H9 (cell line): ENCODE results near the gene CLTCL1. TPM values are rescaled to one million over a fixed set of nuclear protein-coding genes. Genes with fewer than 3 reads are reported as not detected.

Source experiments
- DNase-seq: peaks from one replicate; pipeline ENCODE4 v3.0.0-alpha.2; 2017
- H2AFZ ChIP-seq: one replicate; pipeline ENCODE4 v1.6.1; 2013; ENCODE audit warnings: mild to moderate bottlenecking, low read length, control low read depth, moderate library complexity
- H2AK5ac ChIP-seq: 2 replicates; pipeline ENCODE4 v1.6.1; 2013; ENCODE audit warnings: low read length, control low read depth, mixed read lengths; ENCODE audit not compliant: insufficient read length
- H2BK120ac ChIP-seq: one replicate; pipeline ENCODE4 v1.6.1; 2013; ENCODE audit warnings: low read depth, mild to moderate bottlenecking, low read length, control low read depth, inconsistent platforms; ENCODE audit not compliant: poor library complexity, severe bottlenecking
- H2BK12ac ChIP-seq: 2 replicates; pipeline ENCODE4 v1.6.1; 2013; ENCODE audit warnings: low read length, control low read depth, mixed read lengths, low read depth; ENCODE audit not compliant: insufficient read length
- H2BK15ac ChIP-seq: 2 replicates; pipeline ENCODE4 v1.6.1; 2013; ENCODE audit warnings: low read depth, low read length, control low read depth
- H2BK20ac ChIP-seq: one replicate; pipeline ENCODE4 v1.6.1; 2013; ENCODE audit warnings: low read depth, mild to moderate bottlenecking, low read length, control low read depth, inconsistent platforms; ENCODE audit not compliant: poor library complexity, severe bottlenecking
- H2BK5ac ChIP-seq: 2 replicates; pipeline ENCODE4 v1.6.1; 2013; ENCODE audit warnings: low read length, control low read depth, mixed read lengths; ENCODE audit not compliant: insufficient read length
- H3K14ac ChIP-seq: 2 replicates; pipeline ENCODE4 v1.6.1; 2013; ENCODE audit warnings: low read length, control low read depth; ENCODE audit not compliant: insufficient read depth
- H3K18ac ChIP-seq: 2 replicates; pipeline ENCODE4 v1.6.1; 2013; ENCODE audit warnings: low read depth, mild to moderate bottlenecking, mixed read lengths, low read length, control low read depth; ENCODE audit not compliant: insufficient read length
- H3K23ac ChIP-seq: 2 replicates; pipeline ENCODE4 v1.6.1; 2013; ENCODE audit warnings: low read length, control low read depth, mixed read lengths, low read depth; ENCODE audit not compliant: insufficient read length
- H3K23me2 ChIP-seq: 2 replicates; pipeline ENCODE4 v1.6.1; 2013; ENCODE audit warnings: low read depth, mild to moderate bottlenecking, mixed read lengths, low read length, control low read depth; ENCODE audit not compliant: insufficient read length, poor library complexity, severe bottlenecking
- H3K27ac ChIP-seq: 2 replicates; pipeline ENCODE4 v1.5.1; 2013; ENCODE audit warnings: low read length, control low read depth, mixed read lengths, low read depth; ENCODE audit not compliant: insufficient read length
- H3K27me3 ChIP-seq: 2 replicates; pipeline ENCODE4 v1.6.1; 2013; ENCODE audit warnings: low read length, control low read depth, inconsistent platforms; ENCODE audit not compliant: insufficient read depth
- H3K4ac ChIP-seq: 2 replicates; pipeline ENCODE4 v1.6.1; 2013; ENCODE audit warnings: low read depth, mild to moderate bottlenecking, control low read depth, inconsistent platforms, low read length, moderate library complexity
- H3K4me1 ChIP-seq: 2 replicates; pipeline ENCODE4 v1.6.1; 2013; ENCODE audit warnings: low read length, control low read depth, inconsistent platforms; ENCODE audit not compliant: insufficient read depth
- H3K4me2 ChIP-seq: 2 replicates; pipeline ENCODE4 v1.6.1; 2013; ENCODE audit warnings: low read length, control low read depth, mixed read lengths; ENCODE audit not compliant: insufficient read length, insufficient read depth
- H3K56ac ChIP-seq: 2 replicates; pipeline ENCODE4 v1.6.1; 2013; ENCODE audit warnings: low read depth, mild to moderate bottlenecking, mixed read lengths, low read length, control low read depth; ENCODE audit not compliant: insufficient read length
- H3K79me1 ChIP-seq: 2 replicates; pipeline ENCODE4 v1.6.1; 2013; ENCODE audit warnings: low read depth, mild to moderate bottlenecking, moderate library complexity, low read length, control low read depth, inconsistent platforms; ENCODE audit not compliant: insufficient read depth, poor library complexity, severe bottlenecking
- H3K79me2 ChIP-seq: 2 replicates; pipeline ENCODE4 v1.6.1; 2013; ENCODE audit warnings: low read length, control low read depth, inconsistent platforms; ENCODE audit not compliant: insufficient read depth
- H3K9ac ChIP-seq: 2 replicates; pipeline ENCODE4 v1.6.1; 2013; ENCODE audit warnings: low read length, control low read depth, mixed read lengths; ENCODE audit not compliant: insufficient read length; ENCODE audit errors: extremely low read depth
- H3K9me3 ChIP-seq: one replicate; pipeline ENCODE4 v1.6.1; 2013; ENCODE audit warnings: low read depth, low read length, inconsistent platforms; ENCODE audit not compliant: control insufficient read depth
- H3T11ph ChIP-seq: one replicate; pipeline ENCODE4 v1.6.1; 2013; ENCODE audit warnings: mild to moderate bottlenecking, low read length, control low read depth, inconsistent platforms
- H4K20me1 ChIP-seq: one replicate; pipeline ENCODE4 v1.6.1; 2013; ENCODE audit not compliant: control insufficient read depth, insufficient read length, insufficient read depth
- H4K5ac ChIP-seq: 2 replicates; pipeline ENCODE4 v1.6.1; 2013; ENCODE audit warnings: low read depth, mild to moderate bottlenecking, mixed read lengths, low read length, control low read depth; ENCODE audit not compliant: insufficient read length
- H4K8ac ChIP-seq: replicated peaks from 2 replicates; pipeline ENCODE4 v1.6.1; 2013; ENCODE audit warnings: low read length, control low read depth, mixed read lengths, low read depth; ENCODE audit not compliant: insufficient read length
- H4K91ac ChIP-seq: 2 replicates; pipeline ENCODE4 v1.6.1; 2013; ENCODE audit warnings: low read depth, mild to moderate bottlenecking, moderate library complexity, mixed read lengths, low read length, control low read depth; ENCODE audit not compliant: insufficient read length
- H3K27ac Mint-ChIP-seq, 3 experiments: 2 replicates in 2 of 3; 3 replicates in 1 of 3; pipeline ENCODE4 v1.8.0; 2020 to 2021; ENCODE audit warnings: mixed read lengths in 3 of 3, mild to moderate bottlenecking in 1 of 3, moderate library complexity in 1 of 3
- H3K27me3 Mint-ChIP-seq: 2 replicates; pipeline ENCODE4 v1.8.0; 2021; ENCODE audit warnings: low read depth, mild to moderate bottlenecking, moderate library complexity, mixed read lengths
- H3K36me3 Mint-ChIP-seq, 3 experiments: 2 replicates in 2 of 3; 3 replicates in 1 of 3; pipeline ENCODE4 v1.8.0; 2020 to 2021; ENCODE audit warnings: low read depth in 3 of 3, mixed read lengths in 3 of 3; ENCODE audit not compliant: insufficient read depth in 1 of 3
- H3K4me1 Mint-ChIP-seq, 2 experiments: 2 replicates each; pipeline ENCODE4 v1.8.0; 2020; ENCODE audit warnings: mixed read lengths in 2 of 2
- H3K4me3 Mint-ChIP-seq, 2 experiments: 2 replicates in 1 of 2; 3 replicates in 1 of 2; pipeline ENCODE4 v1.8.0; 2020 to 2021; ENCODE audit warnings: mild to moderate bottlenecking in 2 of 2, mixed read lengths in 2 of 2, moderate library complexity in 1 of 2
- H3K9me3 Mint-ChIP-seq, 2 experiments: 2 replicates in 1 of 2; 3 replicates in 1 of 2; pipeline ENCODE4 v1.8.0; 2020; ENCODE audit warnings: mild to moderate bottlenecking in 2 of 2, mixed read lengths in 2 of 2, moderate library complexity in 1 of 2
- WGBS: extraction: QIAGEN DNeasy Blood & Tissue Kit; methylation state at CpG from one replicate; pipeline ENCODE4 v1.1.7; 2013; ENCODE audit warnings: missing lambda C conversion rate, low lambda C conversion rate, mixed read lengths; ENCODE audit not compliant: insufficient read length; ENCODE audit errors: extremely low coverage; 5-methylcytosine and 5-hydroxymethylcytosine counted together
- total RNA-seq: library from RNA; stranded (reverse); gene quantifications from 2 replicates; pipeline ENCODE4 v1.2.1, GENCODE V29; 2021
- TF ChIP-seq, protein P1 (sequence below): fragments of 200-600 bp; sonication (generic); conservative IDR thresholded peaks from 3 replicates; pipeline ENCODE4 v1.8.0; 2021; ENCODE audit warnings: antibody characterized with exemption, mild to moderate bottlenecking

CLTCL1 gene
- total RNA-seq, 1 experiment from 2014 or later, result 11.1 TPM

DNA sequence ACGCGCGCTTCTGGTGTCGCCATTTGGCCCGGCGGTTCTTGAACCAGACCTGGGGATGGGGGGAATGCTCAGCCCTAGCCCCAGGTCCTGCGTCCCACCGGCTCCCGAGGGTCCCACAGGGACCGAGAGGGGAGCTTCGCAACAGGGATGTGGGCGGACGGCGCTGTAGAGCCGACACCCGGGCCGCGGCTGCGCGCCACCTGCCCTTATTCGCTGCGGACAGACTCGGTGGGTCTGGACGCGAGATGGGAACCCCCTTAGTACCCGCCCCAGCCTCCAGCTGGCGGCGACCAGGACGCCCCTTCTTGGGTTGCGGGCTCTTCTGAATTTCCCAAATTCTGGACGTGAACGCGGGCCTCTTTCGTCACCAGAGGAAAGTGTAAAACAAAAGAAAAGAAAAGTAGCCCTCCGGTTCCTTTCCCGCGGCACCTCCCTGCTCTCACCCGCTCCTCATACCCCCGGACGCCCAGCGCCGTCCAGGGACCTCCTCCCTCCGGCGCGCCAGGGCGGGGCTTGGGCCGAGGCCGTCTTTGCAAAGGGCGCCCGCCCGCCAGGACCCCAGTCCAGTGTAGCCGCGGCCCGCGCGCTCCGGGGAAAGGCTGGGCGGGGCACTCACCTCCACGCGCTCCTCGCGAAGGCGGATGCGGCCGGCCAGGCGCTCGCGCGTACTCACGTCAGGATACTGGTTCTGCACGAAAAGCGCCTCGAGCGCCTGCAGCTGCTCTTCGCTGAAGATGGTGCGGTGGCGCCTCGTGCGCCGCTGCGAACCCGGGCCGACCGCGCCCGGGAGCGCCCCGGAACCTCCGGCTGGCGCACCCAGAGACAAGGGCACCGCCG lies 142.3 kb downstream of the CLTCL1 start:
- Histone ChIP-seq H3T11ph (no peak overlapping the region), H3K4me1 (no peaks in the 10 kb centered on the region), H2BK20ac (no peak overlapping the region), H3K14ac (no peak overlapping the region), H3K27ac (no peak overlapping the region), H2AK5ac (no peak overlapping the region), H3K79me1 (no peaks in the 10 kb centered on the region), H4K20me1 (no peaks in the 10 kb centered on the region), H3K9me3 (no peaks in the 10 kb centered on the region), H3K23me2 (peaks cover 3% of the 10 kb centered on the region), H2BK12ac (no peak overlapping the region), H3K4me2 (peak overlapping the region; percentile 24), H3K79me2 (no peaks in the 10 kb centered on the region), H3K56ac (no peak overlapping the region), H3K4ac (no peak overlapping the region), H3K23ac (no peak overlapping the region), H3K9ac (no peak overlapping the region), H4K5ac (no peak overlapping the region), H4K91ac (no peak overlapping the region), H2BK120ac (no peak overlapping the region), H2BK15ac (0 out of 2 replicates have a peak overlapping the region, but pooled peaks have one; percentile 19), H2AFZ (no peak overlapping the region), H3K18ac (no peak overlapping the region), H2BK5ac (no peak overlapping the region), H3K27me3 (peaks cover 48% of the 10 kb centered on the region), H4K8ac (no peak overlapping the region)
- WGBS, result no CpG with 5 or more reads among the region's 92 CpGs
- Mint-ChIP-seq H3K36me3 (peaks cover 0 to 9% (median 5%) of the 10 kb centered on the region in 3 experiments; a peak in 6 of 7 replicates), H3K27ac (no peak overlapping the region), H3K9me3 (peaks cover 13% of the 10 kb centered on the region in 2 experiments), H3K4me3 (peak overlapping the region; percentile 34 to 76), H3K27me3 (peaks cover 76% of the 10 kb centered on the region), H3K4me1 (peaks cover 12 to 21% of the 10 kb centered on the region in 2 experiments)
- TF ChIP-seq, protein P1, sequence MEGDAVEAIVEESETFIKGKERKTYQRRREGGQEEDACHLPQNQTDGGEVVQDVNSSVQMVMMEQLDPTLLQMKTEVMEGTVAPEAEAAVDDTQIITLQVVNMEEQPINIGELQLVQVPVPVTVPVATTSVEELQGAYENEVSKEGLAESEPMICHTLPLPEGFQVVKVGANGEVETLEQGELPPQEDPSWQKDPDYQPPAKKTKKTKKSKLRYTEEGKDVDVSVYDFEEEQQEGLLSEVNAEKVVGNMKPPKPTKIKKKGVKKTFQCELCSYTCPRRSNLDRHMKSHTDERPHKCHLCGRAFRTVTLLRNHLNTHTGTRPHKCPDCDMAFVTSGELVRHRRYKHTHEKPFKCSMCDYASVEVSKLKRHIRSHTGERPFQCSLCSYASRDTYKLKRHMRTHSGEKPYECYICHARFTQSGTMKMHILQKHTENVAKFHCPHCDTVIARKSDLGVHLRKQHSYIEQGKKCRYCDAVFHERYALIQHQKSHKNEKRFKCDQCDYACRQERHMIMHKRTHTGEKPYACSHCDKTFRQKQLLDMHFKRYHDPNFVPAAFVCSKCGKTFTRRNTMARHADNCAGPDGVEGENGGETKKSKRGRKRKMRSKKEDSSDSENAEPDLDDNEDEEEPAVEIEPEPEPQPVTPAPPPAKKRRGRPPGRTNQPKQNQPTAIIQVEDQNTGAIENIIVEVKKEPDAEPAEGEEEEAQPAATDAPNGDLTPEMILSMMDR, result no peak
- DNase-seq, result peak; percentile 64
